K562 (cell line): ENCODE measurements around the gene APP. TPM values are rescaled to one million over a fixed set of nuclear protein-coding genes. Genes with fewer than 3 reads are reported as not detected.

Source experiments
- ATAC-seq: fragments of 200-7000 bp; cut with Tn5 transposase; 3 replicates; pipeline ENCODE4 v1.9.1; 2020; ENCODE audit warnings: moderate library complexity
- BruUV-seq: library from RNA; stranded (reverse); fragments of 400-500 nt; replicated peaks from 2 replicates; lab custom pipeline; 2021; lab: Mats Ljungman, UMichigan
- CTCF ChIA-PET: fragments of 300-600 bp; formaldehyde crosslinking; extraction: SDS; loops from one replicate; lab custom pipeline; 2021; ENCODE audit warnings: low intra/inter-chr PET ratio; lab: Yijun Ruan, JAX
- POLR2A ChIA-PET: fragments of 300-600, 350-650 bp; sonication (Branson Sonifier 250); formaldehyde crosslinking; extraction: SDS; loops from one replicate; lab custom pipeline; 2021; ENCODE audit warnings: antibody characterized with exemption, inconsistent platforms; lab: Yijun Ruan, JAX
- DNase-seq, 4 experiments: peaks; one replicate each; pipeline versions ENCODE4 v3.0.0 to v3.0.0-alpha.2; 2011 to 2018; ENCODE audit warnings: low spot score in 3 of 4, mixed read lengths in 3 of 4; ENCODE audit errors: extremely low read depth in 1 of 4
- FAIRE-seq: peaks from 2 replicates; lab custom pipeline; 2011; peaks lifted over from hg19 to GRCh38; lab: Jason Lieb, UNC
- H2AFZ ChIP-seq: 2 replicates; pipeline ENCODE4 v1.6.0; 2011; ENCODE audit warnings: low read depth, low read length, control low read depth, inconsistent platforms
- H3K27ac ChIP-seq: fragments of 200-600 bp; 3 replicates; pipeline ENCODE4 v1.8.0; 2011; ENCODE audit warnings: low read depth, mild to moderate bottlenecking, control low read depth, inconsistent platforms, low read length, moderate library complexity, mixed read lengths; ENCODE audit errors: extremely low read depth
- H3K27me3 ChIP-seq, 2 experiments: fragments of 300-600 bp in 1 of 2; 2 replicates in 1 of 2; 3 replicates in 1 of 2; pipeline versions ENCODE4 v1.6.0 to v1.8.0; 2011; ENCODE audit warnings: inconsistent platforms in 2 of 2, low read length in 2 of 2, mild to moderate bottlenecking in 1 of 2, mixed read lengths in 1 of 2, moderate library complexity in 1 of 2; ENCODE audit not compliant: control insufficient read depth in 2 of 2, insufficient read depth in 2 of 2
- H3K36me3 ChIP-seq: fragments of 300-600 bp; 3 replicates; pipeline ENCODE4 v1.8.0; 2011; ENCODE audit warnings: mild to moderate bottlenecking, low read length, inconsistent platforms; ENCODE audit not compliant: control insufficient read depth, insufficient read depth
- H3K4me1 ChIP-seq, 2 experiments: fragments of 200-600 bp in 1 of 2; replicated peaks in 1 of 2; 2 replicates in 1 of 2; 3 replicates in 1 of 2; pipeline versions ENCODE4 v1.5.1 to v1.8.0; 2011; ENCODE audit warnings: inconsistent platforms in 2 of 2, low read length in 2 of 2, mild to moderate bottlenecking in 1 of 2, mixed read lengths in 1 of 2, moderate library complexity in 1 of 2; ENCODE audit not compliant: control insufficient read depth in 2 of 2, insufficient read depth in 2 of 2
- H3K4me2 ChIP-seq: 2 replicates; pipeline ENCODE4 v1.6.1; 2011; ENCODE audit warnings: low read length, control low read depth, inconsistent platforms, mixed read lengths; ENCODE audit not compliant: insufficient read depth
- H3K4me3 ChIP-seq: fragments of 200-600 bp; sonication (generic), shearing (Covaris generic); 2 replicates; pipeline ENCODE4 v1.5.1; 2016; ENCODE audit warnings: control low read depth, inconsistent platforms
- H3K79me2 ChIP-seq: fragments of 200-600 bp; 3 replicates; pipeline ENCODE4 v1.8.0; 2011; ENCODE audit warnings: low read length, inconsistent platforms; ENCODE audit not compliant: control insufficient read depth, insufficient read depth
- H3K9ac ChIP-seq, 2 experiments: 2 replicates each; pipeline versions ENCODE4 v1.6.0 to v1.6.1; 2011; ENCODE audit warnings: low read depth in 2 of 2, low read length in 2 of 2, control low read depth in 1 of 2, inconsistent platforms in 1 of 2, mild to moderate bottlenecking in 1 of 2, mixed read lengths in 1 of 2; ENCODE audit not compliant: insufficient read depth in 1 of 2
- H3K9me1 ChIP-seq: one replicate; pipeline ENCODE4 v1.6.0; 2011; ENCODE audit warnings: inconsistent platforms, mild to moderate bottlenecking, low read length, moderate library complexity; ENCODE audit not compliant: control insufficient read depth, insufficient read depth
- H3K9me3 ChIP-seq: replicated peaks from 2 replicates; pipeline ENCODE4 v1.5.1; 2011; ENCODE audit warnings: low read depth, low read length, inconsistent platforms; ENCODE audit not compliant: control insufficient read depth, insufficient read depth
- H4K20me1 ChIP-seq: replicated peaks from 2 replicates; pipeline ENCODE4 v1.6.1; 2011; ENCODE audit warnings: low read length, inconsistent platforms, mixed read lengths; ENCODE audit not compliant: control insufficient read depth, insufficient read depth
- TCF3 ChIP-seq: sonication (generic); formaldehyde crosslinking; IDR thresholded peaks from 2 replicates; pipeline ENCODE4 v1.4.0; 2020; ENCODE audit warnings: mild to moderate bottlenecking, missing genetic modification reagents
- WGBS: fragments of 100-300 bp; shearing (Covaris generic); methylation state at CpG from one replicate; pipeline ENCODE4 v1.1.6; 2016; ENCODE audit warnings: low coverage, mixed read lengths; ENCODE audit not compliant: insufficient coverage; ENCODE audit errors: missing lambda C conversion rate; 5-methylcytosine and 5-hydroxymethylcytosine counted together
- in situ Hi-C: fragments of 300-500 bp; cut with MboI; formaldehyde crosslinking; loops from 4 replicates; pipeline ENCODE4 v1.15.0; 2018; ENCODE audit warnings: inconsistent platforms, mixed read lengths
- intact Hi-C: fragments of 100-400 bp; cut with micrococcal nuclease; formaldehyde crosslinking; loops from 2 replicates; pipeline ENCODE4 v1.14.2; 2022
- polyA plus RNA-seq, 8 experiments: library from polyadenylated mRNA; depleted of rRNA in 4 of 8; stranded (reverse) in 5 of 8; unstranded in 3 of 8; fragments of >200 nt; fragmentation: Nextera tagmentation in 2 of 8; fragmentation: Illumina TruSeq in 1 of 8; extraction: Ambion mirVana in 2 of 8; extraction: Trizol in 1 of 8; gene quantifications; 2 replicates each; pipeline versions ENCODE4 v1.2.1 to v1.2.3, GENCODE V29; 2011 to 2014; ENCODE audit warnings: inconsistent platforms in 1 of 8, missing spikeins in 1 of 8
- total RNA-seq, 7 experiments: library from RNA; depleted of rRNA in 6 of 7; stranded (reverse); fragments of >200 nt in 6 of 7; fragmentation: Illumina TruSeq in 2 of 7; extraction: Trizol in 2 of 7; gene quantifications; 2 replicates each; pipeline versions ENCODE4 v1.2.1 to v1.2.3, GENCODE V29; 2011 to 2021; ENCODE audit warnings: low replicate concordance in 1 of 7
- TF ChIP-seq, protein P1 (sequence below): fragments of 450-650 bp; IDR thresholded peaks from 2 replicates; pipeline ENCODE4 v1.6.1; 2016; ENCODE audit warnings: mild to moderate bottlenecking, moderate library complexity

Gene APP
- total and polyA plus RNA-seq, 9 of the 15 experiments (the other 6 are each of a cell fraction or from before 2014, with no cell fraction given): 0.01 to 1.5 (median 0.16) TPM; not detected in 5

DNA sequence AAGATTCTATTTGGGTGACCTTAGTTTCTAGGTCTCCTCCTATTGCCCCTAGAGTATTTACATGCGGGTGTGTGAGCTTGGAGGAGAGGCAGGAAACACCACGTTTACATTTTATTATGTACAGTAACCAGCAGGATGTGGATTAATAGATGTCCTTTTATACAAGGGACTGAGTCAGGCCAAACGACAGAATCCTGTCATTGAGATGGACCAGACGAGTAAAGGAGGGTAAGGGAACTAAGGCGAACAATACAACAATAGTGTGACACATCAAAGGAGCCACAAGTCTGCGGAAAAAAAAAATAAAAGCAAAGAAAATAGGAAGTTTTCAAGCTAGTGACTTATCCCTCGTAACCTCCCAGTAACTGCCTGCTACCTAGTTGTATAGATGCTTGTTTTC lies 284.7 kb downstream of the APP start:
- FAIRE-seq: no peak
- 0% methylated on average over 7 of the region's 7 CpGs for WGBS
- intact Hi-C loops: no loop called here
- Histone ChIP-seq H3K4me3 (no peak overlapping the region), H3K79me2 (no peaks in the 10 kb centered on the region), H2AFZ (no peak overlapping the region), H4K20me1 (no peaks in the 10 kb centered on the region), H3K4me2 (no peak overlapping the region), H3K9me1 (no peaks in the 10 kb centered on the region), H3K9ac (no peak overlapping the region), H3K27me3 (no peaks in the 10 kb centered on the region), H3K36me3 (no peaks in the 10 kb centered on the region), H3K27ac (no peak overlapping the region), H3K4me1 (no peaks in the 10 kb centered on the region), H3K9me3 (no peaks in the 10 kb centered on the region)
- POLR2A ChIA-PET: interaction anchor here (0.6 kb wide), 1 partner anchor 146 kb away, joined by 3 read pairs; no protein-coding TSS in a partner anchor
- in situ Hi-C loops: loop anchor here (25.0 kb wide), 1 partner anchor 826 kb away; no protein-coding TSS in a partner anchor
- no TSS peak for BruUV-seq
- CTCF ChIA-PET: no interaction called here
- no peak for TF ChIP-seq TCF3 (CRISPR knock-in tag)
- TF ChIP-seq, protein P1, sequence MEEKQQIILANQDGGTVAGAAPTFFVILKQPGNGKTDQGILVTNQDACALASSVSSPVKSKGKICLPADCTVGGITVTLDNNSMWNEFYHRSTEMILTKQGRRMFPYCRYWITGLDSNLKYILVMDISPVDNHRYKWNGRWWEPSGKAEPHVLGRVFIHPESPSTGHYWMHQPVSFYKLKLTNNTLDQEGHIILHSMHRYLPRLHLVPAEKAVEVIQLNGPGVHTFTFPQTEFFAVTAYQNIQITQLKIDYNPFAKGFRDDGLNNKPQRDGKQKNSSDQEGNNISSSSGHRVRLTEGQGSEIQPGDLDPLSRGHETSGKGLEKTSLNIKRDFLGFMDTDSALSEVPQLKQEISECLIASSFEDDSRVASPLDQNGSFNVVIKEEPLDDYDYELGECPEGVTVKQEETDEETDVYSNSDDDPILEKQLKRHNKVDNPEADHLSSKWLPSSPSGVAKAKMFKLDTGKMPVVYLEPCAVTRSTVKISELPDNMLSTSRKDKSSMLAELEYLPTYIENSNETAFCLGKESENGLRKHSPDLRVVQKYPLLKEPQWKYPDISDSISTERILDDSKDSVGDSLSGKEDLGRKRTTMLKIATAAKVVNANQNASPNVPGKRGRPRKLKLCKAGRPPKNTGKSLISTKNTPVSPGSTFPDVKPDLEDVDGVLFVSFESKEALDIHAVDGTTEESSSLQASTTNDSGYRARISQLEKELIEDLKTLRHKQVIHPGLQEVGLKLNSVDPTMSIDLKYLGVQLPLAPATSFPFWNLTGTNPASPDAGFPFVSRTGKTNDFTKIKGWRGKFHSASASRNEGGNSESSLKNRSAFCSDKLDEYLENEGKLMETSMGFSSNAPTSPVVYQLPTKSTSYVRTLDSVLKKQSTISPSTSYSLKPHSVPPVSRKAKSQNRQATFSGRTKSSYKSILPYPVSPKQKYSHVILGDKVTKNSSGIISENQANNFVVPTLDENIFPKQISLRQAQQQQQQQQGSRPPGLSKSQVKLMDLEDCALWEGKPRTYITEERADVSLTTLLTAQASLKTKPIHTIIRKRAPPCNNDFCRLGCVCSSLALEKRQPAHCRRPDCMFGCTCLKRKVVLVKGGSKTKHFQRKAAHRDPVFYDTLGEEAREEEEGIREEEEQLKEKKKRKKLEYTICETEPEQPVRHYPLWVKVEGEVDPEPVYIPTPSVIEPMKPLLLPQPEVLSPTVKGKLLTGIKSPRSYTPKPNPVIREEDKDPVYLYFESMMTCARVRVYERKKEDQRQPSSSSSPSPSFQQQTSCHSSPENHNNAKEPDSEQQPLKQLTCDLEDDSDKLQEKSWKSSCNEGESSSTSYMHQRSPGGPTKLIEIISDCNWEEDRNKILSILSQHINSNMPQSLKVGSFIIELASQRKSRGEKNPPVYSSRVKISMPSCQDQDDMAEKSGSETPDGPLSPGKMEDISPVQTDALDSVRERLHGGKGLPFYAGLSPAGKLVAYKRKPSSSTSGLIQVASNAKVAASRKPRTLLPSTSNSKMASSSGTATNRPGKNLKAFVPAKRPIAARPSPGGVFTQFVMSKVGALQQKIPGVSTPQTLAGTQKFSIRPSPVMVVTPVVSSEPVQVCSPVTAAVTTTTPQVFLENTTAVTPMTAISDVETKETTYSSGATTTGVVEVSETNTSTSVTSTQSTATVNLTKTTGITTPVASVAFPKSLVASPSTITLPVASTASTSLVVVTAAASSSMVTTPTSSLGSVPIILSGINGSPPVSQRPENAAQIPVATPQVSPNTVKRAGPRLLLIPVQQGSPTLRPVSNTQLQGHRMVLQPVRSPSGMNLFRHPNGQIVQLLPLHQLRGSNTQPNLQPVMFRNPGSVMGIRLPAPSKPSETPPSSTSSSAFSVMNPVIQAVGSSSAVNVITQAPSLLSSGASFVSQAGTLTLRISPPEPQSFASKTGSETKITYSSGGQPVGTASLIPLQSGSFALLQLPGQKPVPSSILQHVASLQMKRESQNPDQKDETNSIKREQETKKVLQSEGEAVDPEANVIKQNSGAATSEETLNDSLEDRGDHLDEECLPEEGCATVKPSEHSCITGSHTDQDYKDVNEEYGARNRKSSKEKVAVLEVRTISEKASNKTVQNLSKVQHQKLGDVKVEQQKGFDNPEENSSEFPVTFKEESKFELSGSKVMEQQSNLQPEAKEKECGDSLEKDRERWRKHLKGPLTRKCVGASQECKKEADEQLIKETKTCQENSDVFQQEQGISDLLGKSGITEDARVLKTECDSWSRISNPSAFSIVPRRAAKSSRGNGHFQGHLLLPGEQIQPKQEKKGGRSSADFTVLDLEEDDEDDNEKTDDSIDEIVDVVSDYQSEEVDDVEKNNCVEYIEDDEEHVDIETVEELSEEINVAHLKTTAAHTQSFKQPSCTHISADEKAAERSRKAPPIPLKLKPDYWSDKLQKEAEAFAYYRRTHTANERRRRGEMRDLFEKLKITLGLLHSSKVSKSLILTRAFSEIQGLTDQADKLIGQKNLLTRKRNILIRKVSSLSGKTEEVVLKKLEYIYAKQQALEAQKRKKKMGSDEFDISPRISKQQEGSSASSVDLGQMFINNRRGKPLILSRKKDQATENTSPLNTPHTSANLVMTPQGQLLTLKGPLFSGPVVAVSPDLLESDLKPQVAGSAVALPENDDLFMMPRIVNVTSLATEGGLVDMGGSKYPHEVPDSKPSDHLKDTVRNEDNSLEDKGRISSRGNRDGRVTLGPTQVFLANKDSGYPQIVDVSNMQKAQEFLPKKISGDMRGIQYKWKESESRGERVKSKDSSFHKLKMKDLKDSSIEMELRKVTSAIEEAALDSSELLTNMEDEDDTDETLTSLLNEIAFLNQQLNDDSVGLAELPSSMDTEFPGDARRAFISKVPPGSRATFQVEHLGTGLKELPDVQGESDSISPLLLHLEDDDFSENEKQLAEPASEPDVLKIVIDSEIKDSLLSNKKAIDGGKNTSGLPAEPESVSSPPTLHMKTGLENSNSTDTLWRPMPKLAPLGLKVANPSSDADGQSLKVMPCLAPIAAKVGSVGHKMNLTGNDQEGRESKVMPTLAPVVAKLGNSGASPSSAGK: no peak
- no peak for DNase-seq
- ATAC-seq: no peak
